ENCODE measurements around the gene ZNF774.
"Not testable (repeated sequence)": the region's sequence is repeated elsewhere in the genome, so short reads cannot be mapped to it uniquely, and the experiment has no call there.

The ZNF774 gene

GRCh38 chr15:90347431-90348065 is 4.5 kb upstream of the ZNF774 start:
- DNase-seq = not testable (repeated sequence)

GRCh38 chr15:90348456-90348855 is 3.6 kb upstream of the ZNF774 start:
- no peak for DNase-seq

- DNase-seq = no peak
These were observed 3.0 kb upstream of the ZNF774 start for GRCh38 chr15:90349072-90349471.

DNA sequence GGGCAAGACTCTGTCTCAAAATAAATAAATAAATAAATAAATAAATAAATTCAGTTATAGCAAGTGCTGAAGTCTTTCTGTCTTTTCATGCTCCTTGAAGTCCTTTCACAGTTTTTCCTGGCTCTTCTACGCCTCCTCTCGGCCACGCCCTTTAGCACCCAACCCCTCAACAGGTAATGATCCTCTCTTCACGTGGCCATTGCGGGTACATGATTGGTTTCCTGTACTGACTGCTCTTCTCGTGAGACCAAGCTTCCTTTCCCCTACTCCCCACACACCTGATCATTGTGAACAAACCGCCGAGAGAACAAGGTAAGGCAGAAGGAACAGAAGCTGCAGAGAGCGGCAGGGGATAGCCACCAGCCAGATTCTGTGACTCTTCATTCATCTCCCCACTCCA is 2.3 kb upstream of the ZNF774 start:
- DNase-seq = no peak

- DNase-seq = no peak
These were observed 491 bp upstream of the ZNF774 start for GRCh38 chr15:90351479-90352106.

DNA sequence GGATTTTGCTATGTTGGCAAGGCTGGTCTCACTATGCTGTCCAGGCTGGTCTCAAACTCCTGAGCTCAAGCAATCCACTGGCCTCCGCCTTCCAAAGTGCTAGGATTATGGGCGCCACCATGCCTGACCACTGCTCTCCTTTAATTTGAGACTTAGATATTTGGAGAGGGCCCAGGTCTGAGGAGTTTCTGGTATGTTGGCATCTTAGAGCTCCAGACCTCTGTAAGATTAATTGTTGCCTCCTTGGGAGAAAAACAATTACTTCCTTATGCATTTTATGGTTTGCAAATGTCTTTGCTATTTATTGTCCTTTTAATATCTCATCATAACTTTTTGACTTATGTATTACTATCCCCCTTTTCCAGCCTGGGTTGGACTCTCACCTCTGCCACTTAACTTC is 2.9 kb downstream of the ZNF774 start:
- DNase-seq = no peak

DNA sequence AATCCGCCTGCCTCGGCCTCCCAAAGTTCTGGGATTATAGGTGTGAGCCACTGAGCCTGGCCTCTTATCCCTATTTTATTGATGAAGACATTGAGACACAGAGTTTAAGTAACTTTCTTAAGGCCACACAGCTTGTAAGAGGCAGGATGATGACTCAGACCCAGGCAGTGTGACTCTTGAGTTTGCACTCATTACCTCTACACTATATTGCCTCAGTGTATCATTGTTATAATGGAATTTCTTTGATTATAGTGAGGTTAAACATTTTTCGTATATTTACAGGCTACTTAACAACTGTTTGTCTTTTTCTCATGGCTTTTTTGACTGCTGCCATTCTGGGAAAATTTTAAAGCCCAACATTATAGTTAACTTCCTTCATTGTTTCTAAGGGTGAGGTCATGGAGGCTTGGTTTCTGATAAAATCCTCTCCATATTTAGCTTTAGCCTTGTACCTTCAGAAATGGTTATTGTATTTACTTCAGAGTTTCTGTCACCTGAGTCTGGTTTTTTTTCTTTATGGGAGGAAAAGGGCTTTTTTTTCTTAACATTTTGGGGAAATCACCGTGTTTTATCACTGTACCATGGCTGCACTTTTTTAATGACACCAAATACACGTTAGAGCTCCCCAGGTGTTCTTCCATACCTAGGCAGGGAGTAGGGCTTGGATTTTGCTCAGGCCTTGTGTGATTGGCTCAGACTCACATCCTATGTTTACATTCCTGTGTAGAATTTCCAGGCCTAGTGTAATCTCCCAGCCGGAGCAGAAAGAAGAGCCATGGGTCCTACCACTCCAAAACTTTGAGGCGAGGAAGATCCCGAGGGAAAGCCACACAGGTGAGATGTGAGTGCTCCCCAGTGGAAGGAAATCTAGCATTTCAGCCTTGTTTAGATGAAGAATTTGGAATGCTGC is 6.3 kb downstream of the ZNF774 start:
- DNase-seq = no peak

GRCh38 chr15:90360746-90361145 is 8.7 kb downstream of the ZNF774 start:
- peak; percentile 77 for DNase-seq

DNA sequence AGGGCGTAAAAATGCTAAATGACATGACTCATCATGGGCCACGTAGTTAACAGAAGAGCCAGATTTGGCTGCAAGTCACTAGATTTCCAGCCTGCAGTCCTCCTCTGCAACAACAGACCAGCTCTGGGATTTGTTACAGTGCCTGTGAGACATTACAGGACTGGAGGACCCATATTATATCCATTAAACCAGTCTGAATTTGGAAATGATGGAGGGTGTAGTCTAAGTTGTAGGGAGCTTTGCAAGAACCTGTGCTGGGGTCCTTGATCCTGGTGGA is 10.8 kb downstream of the ZNF774 start:
- DNase-seq = no peak

- DNase-seq = no peak
These were observed 12.2 kb downstream of the ZNF774 start for GRCh38 chr15:90364251-90364650.

GRCh38 chr15:90365414-90366055 is 13.5 kb downstream of the ZNF774 start:
- DNase-seq = no peak

DNA sequence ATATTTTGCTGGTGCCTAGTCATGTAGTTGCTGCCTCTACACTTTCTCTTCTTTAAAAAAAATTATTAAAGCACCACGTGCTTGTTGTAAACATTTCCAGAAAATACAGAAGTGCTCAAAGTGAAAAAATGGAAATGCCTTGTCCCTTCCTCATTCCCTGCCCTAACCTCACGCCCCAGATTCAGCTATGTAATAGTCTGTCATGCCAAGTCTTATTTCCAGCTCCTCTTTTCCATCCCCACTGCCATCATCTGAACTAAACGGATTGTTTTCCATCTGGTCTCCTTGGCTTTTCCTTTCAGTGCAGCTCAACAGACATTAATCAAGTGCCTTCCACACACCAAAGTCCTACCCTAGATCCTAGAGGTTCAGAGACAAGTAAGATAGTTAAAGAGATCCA is 15.5 kb downstream of the ZNF774 start:
- no peak for DNase-seq

GRCh38 chr15:90375071-90375470 is 23.0 kb downstream of the ZNF774 start:
- DNase-seq = no peak

DNA sequence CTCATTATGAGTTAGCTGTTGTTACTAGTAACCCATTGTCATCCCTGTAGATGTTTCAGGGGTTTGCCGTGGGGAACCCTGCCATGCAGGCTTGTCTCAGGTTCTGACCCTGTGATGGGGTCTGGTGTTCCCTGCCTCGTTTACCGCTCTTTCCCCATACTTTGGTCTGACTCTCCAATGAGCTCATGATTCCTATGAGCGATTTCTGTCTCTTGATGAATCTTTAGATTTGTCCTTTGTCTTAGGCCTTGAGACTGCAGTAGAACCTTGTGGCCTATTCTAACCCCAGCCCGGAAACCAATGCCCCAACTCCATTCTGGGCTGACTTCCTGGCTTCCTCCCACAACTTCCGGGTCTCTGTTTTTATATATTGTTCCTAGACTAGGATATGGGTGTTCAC is 24.7 kb downstream of the ZNF774 start:
- DNase-seq = no peak

DNA sequence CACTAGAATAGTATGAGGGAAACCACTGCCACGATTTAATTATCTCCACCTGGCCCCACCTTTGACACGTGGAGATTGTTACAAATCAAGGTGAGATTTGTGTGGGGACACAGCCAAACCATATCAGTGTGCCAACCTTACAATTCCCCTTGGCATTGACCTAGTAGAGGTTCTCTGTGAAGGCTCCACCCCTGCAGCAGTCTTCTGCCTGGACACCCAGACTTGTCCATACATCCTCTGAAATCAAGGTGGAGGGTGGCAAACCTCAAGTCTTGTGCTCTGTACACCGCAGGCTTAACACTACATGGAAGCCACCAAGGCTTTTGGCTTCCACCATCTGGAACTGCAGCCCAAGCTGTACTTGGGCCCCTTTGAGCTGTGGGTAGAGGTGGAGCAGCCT is 27.2 kb downstream of the ZNF774 start:
- DNase-seq = no peak

DNA sequence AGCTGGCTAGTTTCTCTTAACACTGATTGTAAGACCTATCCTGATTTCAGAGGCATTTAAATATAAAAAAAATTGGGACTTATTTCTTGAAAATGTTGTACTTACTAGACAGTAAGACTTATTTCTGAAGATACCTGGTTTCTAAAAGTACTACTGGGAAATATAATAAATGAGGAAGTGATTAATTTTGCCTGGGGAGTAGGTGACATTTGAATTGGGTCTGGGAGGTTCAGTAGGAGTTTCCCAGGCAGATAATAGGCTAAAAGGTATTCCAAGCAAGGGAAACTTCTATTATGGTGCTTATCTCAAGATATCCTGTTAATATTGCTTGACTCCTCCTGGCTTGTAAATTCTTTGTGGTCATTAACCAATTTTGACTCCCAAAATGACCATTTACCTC is 29.4 kb downstream of the ZNF774 start:
- DNase-seq = no peak

- no peak for DNase-seq
These were observed 30.2 kb downstream of the ZNF774 start for GRCh38 chr15:90382320-90382719.

DNA sequence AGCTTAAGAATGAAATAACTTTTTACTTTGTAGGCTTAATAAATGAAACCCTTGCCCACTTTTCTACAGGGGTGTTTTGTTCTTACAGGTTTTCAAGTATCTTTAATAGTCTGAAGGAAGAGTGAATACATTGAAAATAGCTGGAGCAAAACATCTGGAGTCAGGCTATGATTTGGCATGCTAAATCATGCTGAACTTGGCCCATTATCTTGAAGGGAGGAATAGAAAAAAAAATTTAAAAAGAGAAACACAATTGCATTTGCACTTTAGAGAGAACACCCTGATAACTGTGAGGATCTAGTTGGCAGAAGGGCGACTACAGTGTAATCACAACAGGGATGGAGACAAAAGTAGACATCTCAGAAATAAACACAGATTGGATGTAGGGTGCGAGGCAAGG is 34.1 kb downstream of the ZNF774 start:
- DNase-seq = peak; percentile 12

DNA sequence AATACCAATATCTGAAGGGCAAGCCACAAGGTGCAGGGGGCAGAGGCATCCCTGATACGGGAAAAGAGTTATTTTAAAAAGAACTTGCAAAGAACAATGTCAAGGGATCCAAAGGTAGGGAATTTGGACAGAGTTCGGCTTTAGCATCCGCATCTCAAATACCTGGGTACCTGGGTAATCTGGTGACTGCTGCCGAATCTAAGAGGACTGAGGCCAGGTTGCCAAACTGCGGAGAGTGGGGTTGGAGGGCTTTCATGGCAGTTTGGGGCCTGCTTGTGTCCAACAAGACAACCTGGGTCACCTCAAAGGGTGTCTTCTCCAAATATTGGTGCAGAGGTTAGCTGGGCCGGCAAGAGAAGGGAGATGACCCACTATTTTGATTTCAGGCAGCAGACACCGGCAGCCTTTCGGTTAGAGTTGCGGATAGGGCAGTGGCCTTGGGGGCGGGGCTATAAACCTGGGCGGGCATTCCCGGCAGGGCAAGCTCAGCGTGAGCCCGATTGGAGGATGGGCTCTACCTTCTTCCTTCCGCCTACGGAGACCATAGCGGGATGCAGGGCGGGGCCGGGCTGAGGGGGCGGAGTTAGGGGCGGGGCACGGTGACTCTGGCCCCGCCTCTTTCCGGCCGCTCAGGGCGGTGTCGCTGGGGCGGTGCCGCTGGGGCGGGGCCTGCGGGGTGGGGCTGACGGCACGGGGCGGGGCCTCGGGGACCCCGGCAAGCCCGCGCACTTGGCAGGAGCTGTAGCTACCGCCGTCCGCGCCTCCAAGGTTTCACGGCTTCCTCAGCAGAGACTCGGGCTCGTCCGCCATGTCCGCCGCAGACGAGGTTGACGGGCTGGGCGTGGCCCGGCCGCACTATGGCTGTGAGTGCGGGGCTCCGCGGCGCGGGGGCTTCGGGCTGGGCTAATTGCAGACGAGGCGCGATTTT is 35.7 kb downstream of the ZNF774 start, which contains the start of gene IQGAP1:
Gene IQGAP1 (plus strand): TSS at position 709 of the 928 bp plus-strand sequence. CDS start 100 bp downstream, at position 809.
- peak; percentile 68 for DNase-seq

DNA sequence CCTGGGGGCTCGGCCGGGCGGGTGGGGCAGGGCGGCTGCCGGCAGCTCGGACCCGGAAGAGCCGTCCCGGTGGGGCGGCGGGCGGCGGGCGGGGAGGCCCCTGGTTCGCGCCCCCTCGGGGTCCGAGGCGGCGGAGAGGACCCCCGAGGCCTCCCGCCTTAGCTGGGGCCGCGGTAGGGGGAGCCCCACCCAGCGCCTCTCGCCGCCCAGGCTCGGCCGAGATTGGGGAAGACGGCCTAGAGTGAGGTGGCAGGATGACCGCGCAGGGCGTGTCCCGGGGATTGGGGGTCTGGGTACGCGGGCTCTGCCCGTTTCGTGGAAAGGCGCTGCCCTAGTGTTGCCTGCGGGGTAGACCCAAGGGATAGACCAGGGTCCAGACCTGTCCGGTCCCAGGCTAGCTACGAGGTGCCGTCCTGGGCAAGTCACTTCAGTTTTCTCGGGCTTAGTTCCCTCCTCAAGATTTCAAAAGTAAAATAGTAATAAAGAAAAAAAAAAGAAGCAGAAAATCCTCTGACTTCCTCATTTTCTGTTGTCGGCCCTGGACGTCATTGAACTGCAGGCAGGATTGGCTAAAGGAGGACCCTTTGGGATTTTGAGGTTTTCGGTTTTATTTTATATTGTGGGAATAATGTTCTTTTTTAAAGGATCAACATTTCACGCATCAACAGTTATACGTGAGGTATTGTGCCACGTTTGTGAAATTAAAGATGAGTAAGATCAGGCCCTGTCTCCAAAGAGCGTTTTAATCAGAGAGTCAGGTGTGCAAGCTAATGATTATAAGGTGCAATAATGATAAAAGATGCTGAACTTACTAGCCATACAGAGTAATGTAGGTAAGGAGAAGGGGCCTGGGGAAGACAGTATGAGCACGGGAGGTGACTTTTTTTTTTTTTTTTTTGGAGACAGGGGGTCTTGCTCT is 36.6 kb downstream of the ZNF774 start:
- DNase-seq = no peak

DNA sequence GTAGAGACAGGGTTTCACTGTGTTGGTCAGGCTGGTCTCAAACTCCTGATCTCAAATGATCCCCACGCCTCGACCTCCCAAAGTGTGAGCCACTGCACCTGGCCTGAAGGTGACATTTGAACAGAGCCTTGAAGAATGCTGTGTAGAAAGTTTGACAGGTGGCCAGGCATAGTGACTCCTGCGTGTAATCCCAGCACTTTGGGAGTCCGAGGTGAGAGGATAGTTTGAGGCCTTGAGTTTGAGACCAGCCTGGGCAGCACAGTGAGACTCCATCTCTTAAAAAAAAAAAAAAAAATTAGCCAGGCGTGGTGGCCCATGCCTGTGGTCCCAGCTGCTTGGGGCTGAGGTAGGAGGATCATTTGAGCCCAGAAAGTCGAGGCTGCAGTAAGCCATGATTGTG is 37.4 kb downstream of the ZNF774 start:
- DNase-seq = no peak

All from DMS79 (cell line).